Aorta (tissue), 5 donors: ENCODE results near the gene FOXO6. TPM values are rescaled to one million over a fixed set of nuclear protein-coding genes. Genes with fewer than 3 reads are reported as not detected.

ENCODE experiments used
- ATAC-seq: fragments of 200-7000 bp; cut with Tn5 transposase; one replicate; pipeline ENCODE4 v1.9.1; 2022; ENCODE audit warnings: moderate library complexity; ENCODE audit not compliant: low FRiP score
- DNase-seq, 2 donors: peaks; one replicate each; pipeline ENCODE4 v3.0.0-alpha.2; 2020
- H3K27ac ChIP-seq, 2 donors: one replicate each; pipeline ENCODE4 v1.5.1; 2013; ENCODE audit warnings: low read length in 2 of 2, mild to moderate bottlenecking in 2 of 2, moderate library complexity in 2 of 2, control low read depth in 1 of 2, inconsistent platforms in 1 of 2, low read depth in 1 of 2
- H3K27me3 ChIP-seq, 2 donors: one replicate each; pipeline ENCODE4 v1.6.1; 2013; ENCODE audit warnings: control low read depth in 1 of 2, low read length in 1 of 2, mild to moderate bottlenecking in 1 of 2, moderate library complexity in 1 of 2; ENCODE audit not compliant: insufficient read depth in 2 of 2, control insufficient read depth in 1 of 2
- H3K36me3 ChIP-seq, 2 donors: one replicate each; pipeline ENCODE4 v1.6.1; 2013; ENCODE audit warnings: control low read depth in 1 of 2, low read length in 1 of 2, mild to moderate bottlenecking in 1 of 2; ENCODE audit not compliant: insufficient read depth in 2 of 2, control insufficient read depth in 1 of 2
- H3K4me1 ChIP-seq, 2 donors: one replicate each; pipeline ENCODE4 v1.6.1; 2013; ENCODE audit warnings: low read length in 2 of 2, control low read depth in 1 of 2, mild to moderate bottlenecking in 1 of 2, moderate library complexity in 1 of 2; ENCODE audit not compliant: insufficient read depth in 2 of 2, control insufficient read depth in 1 of 2
- H3K4me3 ChIP-seq, 2 donors: one replicate each; pipeline ENCODE4 v1.5.1; 2013; ENCODE audit warnings: low read length in 2 of 2, control low read depth in 1 of 2, mild to moderate bottlenecking in 1 of 2
- H3K9me3 ChIP-seq: one replicate; pipeline ENCODE4 v1.6.1; 2013; ENCODE audit warnings: mild to moderate bottlenecking, low read length; ENCODE audit not compliant: control insufficient read depth
- WGBS, 2 donors: extraction: QIAGEN DNeasy Blood & Tissue Kit; methylation state at CpG; one replicate each; pipeline ENCODE4 v1.1.7; 2013; 5-methylcytosine and 5-hydroxymethylcytosine counted together
- intact Hi-C, 2 donors: fragments of 100-400 bp; cut with DNase I; formaldehyde crosslinking; loops; one replicate each; pipeline versions ENCODE4 v1.14.2 to v1.15.0; 2022
- polyA plus RNA-seq, 2 donors: library from polyadenylated mRNA; stranded (reverse); fragments of 200-250 nt; gene quantifications; one replicate each; pipeline ENCODE4 v1.2.3, GENCODE V29; 2013
- total RNA-seq, 2 donors: library from RNA; stranded (reverse); fragmentation: NEBNext Ultra II Directional; extraction: Animal tissue kit (Norgen Biotek cat#: 25700); gene quantifications; one replicate each; pipeline ENCODE4 v1.2.1, GENCODE V29; 2021
- donor health status: healthy with polysubstance abuse.
- donor health status: Bipolar disorder and iron deficiency.
- donor health status: DM: no; HTN: no; CAD: no.
- donor health status: DM: no; HTN: no; CAD: no.
- donor health status: DM: yes; HTN: yes; CAD: no.

Gene FOXO6
- total and polyA plus RNA-seq, 4 donors = 0.13 to 3.3 (median 0.91) TPM

- no peaks in the 10 kb centered on the region for H3K9me3 ChIP-seq
- H3K4me1 ChIP-seq = no peaks in the 10 kb centered on the region
- no peaks in the 10 kb centered on the region for H3K27me3 ChIP-seq
- no peak overlapping the region for H3K4me3 ChIP-seq
- DNase-seq (peak in 1 of 2 donors; percentile 27), ATAC-seq (no peak)
- no peak overlapping the region for H3K27ac ChIP-seq
- no peaks in the 10 kb centered on the region for H3K36me3 ChIP-seq
- intact Hi-C loops = loop anchor here in 1 of 2 donors (5.0 kb wide), 1 partner anchor 38 kb away; no protein-coding TSS in a partner anchor
- WGBS, 2 donors = 82 to 87% methylated on average over 6 of the region's 6 CpGs
Observed at GRCh38 chr1:41355761-41356160, 5.5 kb upstream of the FOXO6 start.

GRCh38 chr1:41356752-41357151 lies 4.5 kb upstream of the FOXO6 start:
- ATAC-seq = no peak
- Histone ChIP-seq H3K27me3 (no peaks in the 10 kb centered on the region), H3K9me3 (no peaks in the 10 kb centered on the region), H3K4me1 (no peaks in the 10 kb centered on the region), H3K27ac (no peak overlapping the region), H3K4me3 (no peak overlapping the region), H3K36me3 (no peaks in the 10 kb centered on the region)
- DNase-seq = no peak
- intact Hi-C loops = loop anchor here in 1 of 2 donors (5.0 kb wide), 1 partner anchor 39 kb away; no protein-coding TSS in a partner anchor
- 96 to 97% methylated on average over 4 of the region's 4 CpGs for WGBS, 2 donors

GRCh38 chr1:41357451-41358101 lies 3.7 kb upstream of the FOXO6 start:
- Histone ChIP-seq H3K4me3 (no peak overlapping the region), H3K27me3 (no peaks in the 10 kb centered on the region), H3K27ac (no peak overlapping the region), H3K4me1 (no peaks in the 10 kb centered on the region), H3K9me3 (no peaks in the 10 kb centered on the region), H3K36me3 (no peaks in the 10 kb centered on the region)
- intact Hi-C loops = loop anchor here in 1 of 2 donors (2.0 to 5.0 kb wide), 2 partner anchors 40 to 59 kb away; no protein-coding TSS in a partner anchor
- no peak for ATAC-seq
- 65 to 67% methylated on average over 6 of the region's 6 CpGs for WGBS, 2 donors
- peak in 1 of 2 donors; percentile 51 for DNase-seq

- Histone ChIP-seq H3K36me3 (no peaks in the 10 kb centered on the region), H3K27me3 (no peaks in the 10 kb centered on the region), H3K27ac (no peak overlapping the region), H3K9me3 (no peaks in the 10 kb centered on the region), H3K4me1 (no peaks in the 10 kb centered on the region), H3K4me3 (no peak overlapping the region)
- intact Hi-C loops = loop anchor here in 1 of 2 donors (2.0 to 5.0 kb wide), 2 partner anchors 41 to 58 kb away; no protein-coding TSS in a partner anchor
- ATAC-seq (no peak), DNase-seq (peak; percentile 51 to 79)
- 52 to 54% methylated on average over 25 of the region's 25 CpGs for WGBS, 2 donors
Observed at GRCh38 chr1:41358131-41359021, 2.9 kb upstream of the FOXO6 start.

GRCh38 chr1:41359211-41360073 lies 1.8 kb upstream of the FOXO6 start:
- no peaks in the 10 kb centered on the region for H3K4me1 ChIP-seq
- no peaks in the 10 kb centered on the region for H3K27me3 ChIP-seq
- DNase-seq (peak; percentile 79 to 83), ATAC-seq (peak; percentile 27)
- intact Hi-C loops = loop anchor here in 1 of 2 donors (2.0 to 5.0 kb wide), 2 partner anchors 42 to 57 kb away; no protein-coding TSS in a partner anchor
- peak overlapping the region in 1 of 2 donors; percentile 3 for H3K27ac ChIP-seq
- WGBS, 2 donors = 45 to 54% methylated on average over 10 of the region's 10 CpGs
- no peaks in the 10 kb centered on the region for H3K36me3 ChIP-seq
- no peak overlapping the region for H3K4me3 ChIP-seq
- no peaks in the 10 kb centered on the region for H3K9me3 ChIP-seq

GRCh38 chr1:41360074-41360785 lies 1.0 kb upstream of the FOXO6 start:
- no peak for ATAC-seq
- DNase-seq = peak in 1 of 2 donors; percentile 57
- Histone ChIP-seq H3K36me3 (no peaks in the 10 kb centered on the region), H3K4me1 (no peaks in the 10 kb centered on the region), H3K27ac (no peak overlapping the region), H3K27me3 (no peaks in the 10 kb centered on the region), H3K9me3 (no peaks in the 10 kb centered on the region), H3K4me3 (no peak overlapping the region)
- 90 to 94% methylated on average over 12 of the region's 12 CpGs for WGBS, 2 donors
- intact Hi-C loops = no loop called here

GRCh38 chr1:41361495-41362356 lies 492 bp downstream of the FOXO6 start:
- intact Hi-C loops = loop anchor here in 1 of 2 donors (2.0 kb wide), 1 partner anchor 19 kb away; no protein-coding TSS in a partner anchor
- no peaks in the 10 kb centered on the region for H3K4me1 ChIP-seq
- no peaks in the 10 kb centered on the region for H3K27me3 ChIP-seq
- H3K27ac ChIP-seq = no peak overlapping the region
- DNase-seq (peak; percentile 56 to 79), ATAC-seq (no peak)
- H3K9me3 ChIP-seq = no peaks in the 10 kb centered on the region
- 0% methylated on average over 71 to 113 of the region's 113 CpGs for WGBS, 2 donors
- no peaks in the 10 kb centered on the region for H3K36me3 ChIP-seq
- H3K4me3 ChIP-seq = peak overlapping the region; percentile 38 to 70
